SW 1271 (cell line): ENCODE data around the gene EDN3.
"Not testable (repeated sequence)": the region's sequence is repeated elsewhere in the genome, so short reads cannot be mapped to it uniquely, and the experiment has no call there.

Source experiments
- DNase-seq, 2 experiments: peaks; one replicate each; lab custom pipeline; 2025; lab: John Stamatoyannopoulos, UW

EDN3 gene

GRCh38 chr20:59335377-59335776 is 35.0 kb downstream of the EDN3 start:
- DNase-seq, result no peak

- no peak for DNase-seq
These were observed 36.1 kb downstream of the EDN3 start for GRCh38 chr20:59336540-59336939.

- not testable (repeated sequence) for DNase-seq
These were observed 38.0 kb downstream of the EDN3 start for GRCh38 chr20:59338444-59338843.

GRCh38 chr20:59340201-59340885 is 39.9 kb downstream of the EDN3 start:
- DNase-seq, result no peak

- not testable (repeated sequence) for DNase-seq
These were observed 41.0 kb downstream of the EDN3 start for GRCh38 chr20:59341285-59342022.

GRCh38 chr20:59342023-59342957 is 41.9 kb downstream of the EDN3 start:
- DNase-seq, result no peak

GRCh38 chr20:59346061-59346460 is 45.6 kb downstream of the EDN3 start:
- no peak for DNase-seq

GRCh38 chr20:59349277-59349676 is 48.9 kb downstream of the EDN3 start:
- DNase-seq, result no peak

GRCh38 chr20:59350330-59351156 is 50.1 kb downstream of the EDN3 start:
- no peak for DNase-seq

- DNase-seq, result no peak
These were observed 51.0 kb downstream of the EDN3 start for GRCh38 chr20:59351157-59352040.

- no peak for DNase-seq
These were observed 52.1 kb downstream of the EDN3 start for GRCh38 chr20:59352541-59352940.

GRCh38 chr20:59352990-59353389 is 52.6 kb downstream of the EDN3 start:
- no peak for DNase-seq

GRCh38 chr20:59354460-59354859 is 54.0 kb downstream of the EDN3 start:
- DNase-seq, result no peak

- DNase-seq, result no peak
These were observed 54.8 kb downstream of the EDN3 start for GRCh38 chr20:59355242-59355641.

- DNase-seq, result no peak
These were observed 56.3 kb downstream of the EDN3 start for GRCh38 chr20:59356662-59357165.

- DNase-seq, result not testable (repeated sequence)
These were observed 58.4 kb downstream of the EDN3 start for GRCh38 chr20:59358793-59359192.

GRCh38 chr20:59359906-59360725 is 59.7 kb downstream of the EDN3 start:
- no peak for DNase-seq

GRCh38 chr20:59360934-59361333 is 60.5 kb downstream of the EDN3 start:
- no peak for DNase-seq

- no peak for DNase-seq
These were observed 61.0 kb downstream of the EDN3 start for GRCh38 chr20:59361411-59361810.
